CD14-positive monocyte (primary cell): ENCODE measurements around the gene STARD10. TPM values are rescaled to one million over a fixed set of nuclear protein-coding genes. Genes with fewer than 3 reads are reported as not detected.
A peak's percentile ranks its signal among the peaks of the same experiment; 100 is the strongest.

Experiments used
- DNase-seq, 3 donors: peaks; one replicate each; pipeline ENCODE4 v3.0.0-alpha.2; 2011 to 2022
- H2AFZ ChIP-seq: 2 replicates; pipeline ENCODE4 v1.6.0; 2012; ENCODE audit warnings: mild to moderate bottlenecking, low read depth, low read length, inconsistent platforms; ENCODE audit not compliant: insufficient read depth, poor library complexity, severe bottlenecking
- H3K27ac ChIP-seq, 2 donors: 1 replicate in 1 of 2; 2 replicates in 1 of 2; pipeline ENCODE4 v1.5.1; 2012 to 2013; ENCODE audit warnings: low read length in 2 of 2, control low read depth in 1 of 2, inconsistent platforms in 1 of 2, low read depth in 1 of 2, mild to moderate bottlenecking in 1 of 2
- H3K27me3 ChIP-seq, 2 donors: one replicate each; pipeline versions ENCODE4 v1.6.0 to v1.6.1; 2011 to 2013; ENCODE audit warnings: low read length in 2 of 2; ENCODE audit not compliant: control insufficient read depth in 2 of 2, insufficient read depth in 2 of 2
- H3K36me3 ChIP-seq, 2 donors: replicated peaks in 1 of 2; 1 replicate in 1 of 2; 2 replicates in 1 of 2; pipeline versions ENCODE4 v1.5.1 to v1.6.1; 2012 to 2013; ENCODE audit warnings: low read length in 2 of 2, control low read depth in 1 of 2, inconsistent platforms in 1 of 2, mild to moderate bottlenecking in 1 of 2; ENCODE audit not compliant: insufficient read depth in 2 of 2, control insufficient read depth in 1 of 2
- H3K4me1 ChIP-seq, 2 donors: 1 replicate in 1 of 2; 2 replicates in 1 of 2; pipeline versions ENCODE4 v1.5.1 to v1.6.1; 2012 to 2013; ENCODE audit warnings: low read length in 2 of 2, control low read depth in 1 of 2, inconsistent platforms in 1 of 2, mild to moderate bottlenecking in 1 of 2, moderate library complexity in 1 of 2; ENCODE audit not compliant: insufficient read depth in 2 of 2, control insufficient read depth in 1 of 2
- H3K4me2 ChIP-seq: replicated peaks from 2 replicates; pipeline ENCODE3; 2012; ENCODE audit warnings: low read length, moderate library complexity, mild to moderate bottlenecking; ENCODE audit not compliant: poor library complexity, severe bottlenecking; ENCODE audit errors: extremely low read depth
- H3K4me3 ChIP-seq, 3 experiments: fragments of 200-600 bp in 1 of 3; sonication (generic) in 1 of 3; replicated peaks in 1 of 3; 1 replicate in 2 of 3; 2 replicates in 1 of 3; pipeline ENCODE4 v1.5.1; 2011 to 2013; ENCODE audit warnings: low read length in 3 of 3, mild to moderate bottlenecking in 3 of 3, control low read depth in 2 of 3, low read depth in 2 of 3, inconsistent platforms in 1 of 3, moderate library complexity in 1 of 3
- H3K79me2 ChIP-seq: 2 replicates; pipeline ENCODE4 v1.6.0; 2012; ENCODE audit warnings: mild to moderate bottlenecking, control low read depth, inconsistent platforms, low read length, moderate library complexity; ENCODE audit not compliant: insufficient read depth
- H3K9ac ChIP-seq: 2 replicates; pipeline ENCODE4 v1.6.0; 2017; ENCODE audit warnings: low read length, mild to moderate bottlenecking; ENCODE audit not compliant: insufficient read depth, poor library complexity, severe bottlenecking
- H3K9me3 ChIP-seq, 2 donors: replicated peaks in 1 of 2; 1 replicate in 1 of 2; 2 replicates in 1 of 2; pipeline versions ENCODE4 v1.5.1 to v1.6.1; 2012 to 2013; ENCODE audit warnings: low read length in 2 of 2, control low read depth in 1 of 2; ENCODE audit not compliant: control insufficient read depth in 1 of 2, insufficient read depth in 1 of 2
- H4K20me1 ChIP-seq: 2 replicates; pipeline ENCODE4 v1.6.0; 2012; ENCODE audit warnings: mild to moderate bottlenecking, low read length, control low read depth, moderate library complexity; ENCODE audit not compliant: insufficient read depth
- H3K27ac Mint-ChIP-seq, 7 donors: one replicate each; pipeline ENCODE4 v1.8.0; 2020; ENCODE audit warnings: mild to moderate bottlenecking in 7 of 7, mixed read lengths in 7 of 7, moderate library complexity in 6 of 7, inconsistent platforms in 2 of 7
- H3K27me3 Mint-ChIP-seq, 3 donors: one replicate each; pipeline ENCODE4 v1.8.0; 2021 to 2022; ENCODE audit warnings: low read depth in 3 of 3, mild to moderate bottlenecking in 3 of 3, mixed read lengths in 3 of 3, moderate library complexity in 3 of 3, inconsistent platforms in 1 of 3
- H3K36me3 Mint-ChIP-seq, 2 donors: one replicate each; pipeline ENCODE4 v1.8.0; 2020; ENCODE audit warnings: mixed read lengths in 2 of 2, inconsistent platforms in 1 of 2, mild to moderate bottlenecking in 1 of 2
- H3K4me1 Mint-ChIP-seq: one replicate; pipeline ENCODE4 v1.8.0; 2020; ENCODE audit warnings: mild to moderate bottlenecking, mixed read lengths
- H3K4me3 Mint-ChIP-seq, 2 donors: one replicate each; pipeline ENCODE4 v1.8.0; 2020; ENCODE audit warnings: mild to moderate bottlenecking in 2 of 2, mixed read lengths in 2 of 2, moderate library complexity in 1 of 2
- H3K9me3 Mint-ChIP-seq, 7 donors: one replicate each; pipeline ENCODE4 v1.8.0; 2020 to 2022; ENCODE audit warnings: mixed read lengths in 7 of 7, mild to moderate bottlenecking in 6 of 7, moderate library complexity in 6 of 7, inconsistent platforms in 2 of 7
- WGBS: methylation state at CpG from one replicate; pipeline ENCODE4 v1.1.5; 2013; ENCODE audit warnings: missing lambda C conversion rate; ENCODE audit not compliant: insufficient coverage; 5-methylcytosine and 5-hydroxymethylcytosine counted together
- intact Hi-C, 2 donors: fragments of 100-400 bp; cut with micrococcal nuclease; formaldehyde crosslinking; loops; one replicate each; pipeline versions ENCODE4 v1.15.0 to v1.15.1; 2023
- polyA plus RNA-seq, 3 donors: library from polyadenylated mRNA; depleted of rRNA in 1 of 3; unstranded in 2 of 3; stranded (reverse) in 1 of 3; fragments of 300-500 nt in 2 of 3; fragments of >200 nt in 1 of 3; fragmentation: Illumina TruSeq in 2 of 3; gene quantifications; 1 replicate in 2 of 3; 2 replicates in 1 of 3; pipeline ENCODE4 v1.2.3, GENCODE V29; 2012 to 2021
- TF ChIP-seq, protein P1 (sequence below): fragments of 200-600 bp; IDR thresholded peaks from one replicate; pipeline ENCODE4 v1.8.0; 2022; ENCODE audit warnings: antibody characterized with exemption, mild to moderate bottlenecking

Gene STARD10
- polyA plus RNA-seq, 3 donors = 13.6 to 18.7 (median 15.4) TPM

DNA sequence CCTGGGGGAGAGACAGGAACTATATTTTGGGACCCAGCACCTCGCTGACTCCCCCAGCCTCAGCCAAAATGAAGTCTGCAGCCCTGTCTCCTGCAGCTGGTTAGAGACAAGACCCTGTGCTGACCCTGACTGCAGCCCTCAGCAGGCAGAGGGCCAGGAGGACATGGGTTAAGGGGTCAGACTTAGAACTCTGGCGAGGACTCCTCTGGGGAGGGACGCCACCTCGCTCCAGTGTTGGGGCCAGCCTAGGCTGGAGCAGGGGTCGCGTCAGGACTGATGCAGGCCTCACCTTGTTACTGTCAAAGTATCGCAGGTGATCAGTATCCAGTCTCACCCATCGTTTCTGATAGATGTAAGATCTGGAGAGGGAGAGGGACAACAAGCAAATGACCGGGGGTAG is 82.7 kb downstream of the STARD10 start:
- Histone ChIP-seq H3K4me2 (no peak overlapping the region), H3K9ac (no peak overlapping the region), H3K4me1 (peaks cover 12 to 35% of the 10 kb centered on the region in 2 donors), H3K79me2 (peaks cover 98% of the 10 kb centered on the region), H3K4me3 (no peak overlapping the region), H3K9me3 (no peaks in the 10 kb centered on the region), H3K36me3 (peaks cover 93 to 100% of the 10 kb centered on the region in 2 donors), H2AFZ (no peak overlapping the region), H3K27ac (no peak overlapping the region), H3K27me3 (no peaks in the 10 kb centered on the region), H4K20me1 (peaks cover 100% of the 10 kb centered on the region)
- Mint-ChIP-seq H3K4me3 (no peak overlapping the region), H3K9me3 (no peaks in the 10 kb centered on the region), H3K27ac (peak overlapping the region in 5 of 7 donors; percentile 2 to 69 (median 31)), H3K27me3 (peaks cover 0 to 9% (median 0%) of the 10 kb centered on the region in 3 donors), H3K4me1 (peaks cover 31% of the 10 kb centered on the region), H3K36me3 (peaks cover 80 to 100% of the 10 kb centered on the region in 2 donors)
- intact Hi-C loops = loop anchor here in 1 of 2 donors (10.0 kb wide), 1 partner anchor 464 kb away; no protein-coding TSS in a partner anchor
- WGBS = 98% methylated on average over 6 of the region's 9 CpGs
- TF ChIP-seq, protein P1, sequence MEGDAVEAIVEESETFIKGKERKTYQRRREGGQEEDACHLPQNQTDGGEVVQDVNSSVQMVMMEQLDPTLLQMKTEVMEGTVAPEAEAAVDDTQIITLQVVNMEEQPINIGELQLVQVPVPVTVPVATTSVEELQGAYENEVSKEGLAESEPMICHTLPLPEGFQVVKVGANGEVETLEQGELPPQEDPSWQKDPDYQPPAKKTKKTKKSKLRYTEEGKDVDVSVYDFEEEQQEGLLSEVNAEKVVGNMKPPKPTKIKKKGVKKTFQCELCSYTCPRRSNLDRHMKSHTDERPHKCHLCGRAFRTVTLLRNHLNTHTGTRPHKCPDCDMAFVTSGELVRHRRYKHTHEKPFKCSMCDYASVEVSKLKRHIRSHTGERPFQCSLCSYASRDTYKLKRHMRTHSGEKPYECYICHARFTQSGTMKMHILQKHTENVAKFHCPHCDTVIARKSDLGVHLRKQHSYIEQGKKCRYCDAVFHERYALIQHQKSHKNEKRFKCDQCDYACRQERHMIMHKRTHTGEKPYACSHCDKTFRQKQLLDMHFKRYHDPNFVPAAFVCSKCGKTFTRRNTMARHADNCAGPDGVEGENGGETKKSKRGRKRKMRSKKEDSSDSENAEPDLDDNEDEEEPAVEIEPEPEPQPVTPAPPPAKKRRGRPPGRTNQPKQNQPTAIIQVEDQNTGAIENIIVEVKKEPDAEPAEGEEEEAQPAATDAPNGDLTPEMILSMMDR = no peak
- no peak for DNase-seq

DNA sequence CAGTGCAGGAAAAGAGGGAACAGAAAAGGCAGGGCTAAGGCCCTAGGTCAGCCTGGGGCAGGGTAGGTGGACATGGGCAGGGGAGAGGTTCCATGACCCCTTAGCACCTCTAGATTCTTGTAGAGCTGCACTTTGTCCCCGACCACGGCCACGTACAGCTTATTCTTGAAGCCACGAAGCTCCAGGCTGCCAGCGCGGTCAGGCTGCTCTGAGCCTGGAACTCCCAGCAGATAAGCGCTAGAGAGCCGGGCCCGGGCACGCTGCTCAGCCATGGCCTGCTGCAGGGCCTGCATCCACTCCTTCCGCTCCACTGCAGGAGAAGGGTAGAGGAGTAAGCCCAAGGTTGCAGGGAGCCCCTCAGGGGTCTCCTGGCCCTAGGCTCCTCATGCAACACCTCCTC is 83.6 kb downstream of the STARD10 start:
- peak overlapping the region in 3 of 7 donors; percentile 5 to 66 (median 10) for H3K27ac Mint-ChIP-seq
- peaks cover 98% of the 10 kb centered on the region for H3K79me2 ChIP-seq
- intact Hi-C loops = loop anchor here in 1 of 2 donors (10.0 kb wide), 1 partner anchor 465 kb away; no protein-coding TSS in a partner anchor

More for the DNA sequence above, 83.6 kb downstream of the STARD10 start:
- Mint-ChIP-seq H3K9me3 (no peaks in the 10 kb centered on the region), H3K4me1 (peaks cover 27% of the 10 kb centered on the region), H3K36me3 (peaks cover 82 to 100% of the 10 kb centered on the region in 2 donors), H3K4me3 (no peak overlapping the region), H3K27me3 (peaks cover 0 to 9% (median 0%) of the 10 kb centered on the region in 3 donors)
- no peaks in the 10 kb centered on the region for H3K27me3 ChIP-seq
- H3K27ac ChIP-seq = no peak overlapping the region
- TF ChIP-seq, protein P1 = no peak
- H4K20me1 ChIP-seq = peaks cover 100% of the 10 kb centered on the region
- DNase-seq = no peak
- no peak overlapping the region for H2AFZ ChIP-seq
- H3K4me3 ChIP-seq = no peak overlapping the region
- H3K4me1 ChIP-seq = peaks cover 12 to 34% of the 10 kb centered on the region in 2 donors
- 96% methylated on average over 8 of the region's 11 CpGs for WGBS
- H3K4me2 ChIP-seq = no peak overlapping the region
- H3K36me3 ChIP-seq = peaks cover 97 to 100% of the 10 kb centered on the region in 2 donors
- H3K9me3 ChIP-seq = no peaks in the 10 kb centered on the region
- no peak overlapping the region for H3K9ac ChIP-seq
